GM06990 (cell line): Measurements from ENCODE around the gene TATDN3.
"Not testable (repeated sequence)": the region's sequence is repeated elsewhere in the genome, so short reads cannot be mapped to it uniquely, and the experiment has no call there.

Experiments used
- DNase-seq: peaks from one replicate; pipeline ENCODE4 v3.0.0-alpha.2; 2011; ENCODE audit not compliant: insufficient read length; ENCODE audit errors: extremely low read depth
- H3K27me3 ChIP-seq: replicated peaks from 2 replicates; pipeline ENCODE4 v1.6.0; 2011; ENCODE audit warnings: low read length; ENCODE audit not compliant: control insufficient read depth, insufficient read depth
- H3K36me3 ChIP-seq: 2 replicates; pipeline ENCODE4 v1.5.1; 2011; ENCODE audit warnings: low read length; ENCODE audit not compliant: control insufficient read depth, insufficient read depth
- H3K4me3 ChIP-seq: replicated peaks from 2 replicates; pipeline ENCODE4 v1.5.1; 2011; ENCODE audit warnings: low read depth, mild to moderate bottlenecking, control low read depth, low read length
- CTCF ChIP-seq: IDR thresholded peaks from 2 replicates; pipeline ENCODE4 v1.5.1; 2011; ENCODE audit warnings: low read length, control low read depth, mild to moderate bottlenecking, inconsistent platforms; ENCODE audit not compliant: insufficient read depth, poor library complexity, severe bottlenecking

TATDN3 gene

GRCh38 chr1:212759683-212760082 lies 32.0 kb upstream of the TATDN3 start:
- DNase-seq, result no peak
- Histone ChIP-seq H3K4me3 (no peak overlapping the region), H3K36me3 (peaks cover 4% of the 10 kb centered on the region), H3K27me3 (no peaks in the 10 kb centered on the region)
- no peak for TF ChIP-seq CTCF

- DNase-seq, result no peak
- TF ChIP-seq CTCF, result peak; percentile 77
- Histone ChIP-seq H3K27me3 (no peaks in the 10 kb centered on the region), H3K4me3 (no peak overlapping the region), H3K36me3 (peaks cover 4% of the 10 kb centered on the region)
Measured at GRCh38 chr1:212760126-212760823, 31.4 kb upstream of the TATDN3 start.

GRCh38 chr1:212762234-212762633 lies 29.5 kb upstream of the TATDN3 start:
- TF ChIP-seq CTCF, result no peak
- Histone ChIP-seq H3K4me3 (no peak overlapping the region), H3K36me3 (peaks cover 4% of the 10 kb centered on the region), H3K27me3 (no peaks in the 10 kb centered on the region)
- DNase-seq, result no peak

- DNase-seq, result no peak
- peaks cover 4% of the 10 kb centered on the region for H3K36me3 ChIP-seq
- H3K27me3 ChIP-seq, result no peaks in the 10 kb centered on the region
- no peak overlapping the region for H3K4me3 ChIP-seq
- no peak for TF ChIP-seq CTCF
Measured at GRCh38 chr1:212762839-212763238, 28.9 kb upstream of the TATDN3 start.

- not testable (repeated sequence) for H3K27me3 ChIP-seq, H3K4me3 ChIP-seq, H3K36me3 ChIP-seq, DNase-seq
Measured at GRCh38 chr1:212764718-212765281, 26.9 kb upstream of the TATDN3 start.

GRCh38 chr1:212766825-212767224 lies 24.9 kb upstream of the TATDN3 start:
- H3K4me3 ChIP-seq, H3K27me3 ChIP-seq, DNase-seq, H3K36me3 ChIP-seq: not testable (repeated sequence)
